VCaP (cell line): ENCODE data around the gene ALKBH5.

Experiments
- H3K27ac ChIP-seq: fragments of 450-650 bp; 2 replicates; pipeline ENCODE4 v1.5.1; 2017
- CTCF ChIP-seq: fragments of 450-650 bp; conservative IDR thresholded peaks from 2 replicates; pipeline ENCODE4 v1.5.1; 2017; ENCODE audit warnings: mild to moderate bottlenecking, moderate library complexity

Gene ALKBH5

GRCh38 chr17:18185832-18186626 is 2.4 kb downstream of the ALKBH5 start:
- H3K27ac ChIP-seq = peak overlapping the region; percentile 99
- no peak for TF ChIP-seq CTCF

- no peak for TF ChIP-seq CTCF
- H3K27ac ChIP-seq = peak overlapping the region; percentile 99
These were observed 3.0 kb downstream of the ALKBH5 start for GRCh38 chr17:18186627-18186982.

GRCh38 chr17:18187226-18187625 is 3.6 kb downstream of the ALKBH5 start:
- TF ChIP-seq CTCF = no peak
- H3K27ac ChIP-seq = peak overlapping the region; percentile 99

GRCh38 chr17:18187821-18188761 is 4.5 kb downstream of the ALKBH5 start:
- peak overlapping the region; percentile 99 for H3K27ac ChIP-seq
- no peak for TF ChIP-seq CTCF

- TF ChIP-seq CTCF = no peak
- H3K27ac ChIP-seq = peak overlapping the region; percentile 31
These were observed 7.1 kb downstream of the ALKBH5 start for GRCh38 chr17:18190628-18191235.

GRCh38 chr17:18191236-18191667 is 7.6 kb downstream of the ALKBH5 start:
- TF ChIP-seq CTCF = no peak
- peak overlapping the region; percentile 31 for H3K27ac ChIP-seq

- TF ChIP-seq CTCF = no peak
- H3K27ac ChIP-seq = peak overlapping the region; percentile 31
These were observed 8.3 kb downstream of the ALKBH5 start for GRCh38 chr17:18191967-18192366.
